GM12878 (cell line): ENCODE results near the gene NNMT. TPM values are rescaled to one million over a fixed set of nuclear protein-coding genes. Genes with fewer than 3 reads are reported as not detected.

ENCODE experiments used
- ATAC-seq: fragments of 200-7000 bp; cut with Tn5 transposase; 3 replicates; pipeline ENCODE4 v1.9.1; 2020; ENCODE audit warnings: mild to moderate bottlenecking, moderate library complexity
- BruUV-seq: library from RNA; stranded (reverse); fragments of 400-500 nt; replicated peaks from 2 replicates; lab custom pipeline; 2021; lab: Mats Ljungman, UMichigan
- CTCF ChIA-PET: fragments of 300-600 bp; sonication (Branson Sonifier 250); formaldehyde crosslinking; extraction: SDS; loops from one replicate; lab custom pipeline; 2021; ENCODE audit warnings: inconsistent platforms; lab: Yijun Ruan, JAX
- POLR2A ChIA-PET: fragments of 350-600 bp; formaldehyde crosslinking; extraction: SDS; loops from one replicate; lab custom pipeline; 2021; ENCODE audit warnings: inconsistent platforms; lab: Charles Lee
- RAD21 ChIA-PET: fragments of 300-600 bp; sonication (Branson Sonifier 250); formaldehyde crosslinking; loops from one replicate; lab custom pipeline; 2023; ENCODE audit warnings: antibody characterized with exemption; ENCODE audit not compliant: unreplicated experiment; lab: Charles Lee
- SMC1A ChIA-PET: fragments of 300-600 bp; sonication (Branson Sonifier 250); formaldehyde crosslinking; loops from one replicate; lab custom pipeline; 2023; ENCODE audit not compliant: unreplicated experiment, uncharacterized antibody; lab: Charles Lee
- DNase-seq: peaks from one replicate; pipeline ENCODE4 v3.0.0-alpha.2; 2011; ENCODE audit warnings: low read depth, low spot score
- FAIRE-seq: peaks from 3 replicates; lab custom pipeline; 2011; peaks lifted over from hg19 to GRCh38; lab: Jason Lieb, UNC
- H2AFZ ChIP-seq: 2 replicates; pipeline ENCODE4 v1.6.0; 2011; ENCODE audit warnings: low read depth, low read length, control low read depth; ENCODE audit not compliant: control insufficient read depth
- H3K27ac ChIP-seq: 2 replicates; pipeline ENCODE4 v1.5.1; 2011; ENCODE audit warnings: control low read depth; ENCODE audit not compliant: control insufficient read depth, insufficient read depth
- H3K27me3 ChIP-seq, 2 experiments: replicated peaks in 1 of 2; 2 replicates each; pipeline versions ENCODE4 v1.6.0 to v1.6.1; 2011; ENCODE audit warnings: low read length in 1 of 2; ENCODE audit not compliant: control insufficient read depth in 2 of 2, insufficient read depth in 2 of 2
- H3K36me3 ChIP-seq, 2 experiments: 2 replicates each; pipeline ENCODE4 v1.5.1; 2011; ENCODE audit warnings: low read length in 1 of 2; ENCODE audit not compliant: control insufficient read depth in 2 of 2, insufficient read depth in 2 of 2
- H3K4me1 ChIP-seq: 2 replicates; pipeline ENCODE4 v1.6.1; 2011; ENCODE audit warnings: mild to moderate bottlenecking, low read length, moderate library complexity, mixed read lengths; ENCODE audit not compliant: control insufficient read depth, insufficient read depth
- H3K4me2 ChIP-seq: 2 replicates; pipeline ENCODE4 v1.6.0; 2011; ENCODE audit warnings: control low read depth; ENCODE audit not compliant: control insufficient read depth, insufficient read depth
- H3K4me3 ChIP-seq: fragments of 200-600 bp; sonication (generic); 2 replicates; pipeline ENCODE4 v1.5.1; 2016
- H3K79me2 ChIP-seq: 2 replicates; pipeline ENCODE4 v1.6.0; 2011; ENCODE audit warnings: low read length; ENCODE audit not compliant: control insufficient read depth, insufficient read depth
- H3K9ac ChIP-seq: 2 replicates; pipeline ENCODE4 v1.8.0; 2011; ENCODE audit warnings: low read length, control low read depth, mixed read lengths; ENCODE audit not compliant: control insufficient read depth, insufficient read depth
- H3K9me3 ChIP-seq: replicated peaks from 3 replicates; pipeline ENCODE4 v1.5.1; 2011; ENCODE audit warnings: mild to moderate bottlenecking, low read length; ENCODE audit not compliant: control insufficient read depth, insufficient read depth
- H4K20me1 ChIP-seq: 2 replicates; pipeline ENCODE4 v1.6.0; 2011; ENCODE audit not compliant: control insufficient read depth, insufficient read depth
- BCLAF1 ChIP-seq: fragments of 450-650 bp; IDR thresholded peaks from 2 replicates; pipeline ENCODE4 v1.6.1; 2017; ENCODE audit warnings: antibody characterized with exemption, mild to moderate bottlenecking, moderate library complexity
- E2F4 ChIP-seq: IDR thresholded peaks from 2 replicates; pipeline ENCODE4 v1.6.1; 2012; ENCODE audit warnings: low read depth, low read length, improper control_type of control experiment
- EED ChIP-seq: sonication (generic); IDR thresholded peaks from 2 replicates; pipeline ENCODE4 v1.6.1; 2016; ENCODE audit warnings: antibody characterized with exemption, low read depth
- HCFC1 ChIP-seq: fragments of 150-350 bp; IDR thresholded peaks from 2 replicates; pipeline ENCODE4 v1.6.1; 2014; ENCODE audit warnings: low read length
- MYB ChIP-seq: fragments of 150-350 bp; IDR thresholded peaks from 2 replicates; pipeline ENCODE4 v1.6.1; 2014; ENCODE audit warnings: mild to moderate bottlenecking, low read depth, low read length, borderline replicate concordance
- PAX5 ChIP-seq: IDR thresholded peaks from 2 replicates; pipeline ENCODE4 v1.6.1; 2011; ENCODE audit warnings: low read depth, low read length, borderline replicate concordance
- POLR2AphosphoS5 ChIP-seq: IDR thresholded peaks from 2 replicates; pipeline ENCODE4 v1.6.1; 2011; ENCODE audit warnings: mild to moderate bottlenecking, low read length, inconsistent platforms
- SMARCA5 ChIP-seq: fragments of 450-650 bp; IDR thresholded peaks from 2 replicates; pipeline ENCODE4 v1.6.1; 2017; ENCODE audit warnings: mild to moderate bottlenecking
- ZNF24 ChIP-seq: fragments of 450-650 bp; IDR thresholded peaks from 2 replicates; pipeline ENCODE4 v1.6.1; 2017; ENCODE audit warnings: antibody characterized with exemption, mild to moderate bottlenecking
- WGBS: methylation state at CpG from one replicate; pipeline ENCODE4 v1.1.6; 2016; ENCODE audit warnings: low lambda C conversion rate; ENCODE audit not compliant: insufficient replicate concordance, insufficient coverage; ENCODE audit errors: missing lambda C conversion rate; 5-methylcytosine and 5-hydroxymethylcytosine counted together
- in situ Hi-C: fragments of 300-500 bp; cut with MboI; formaldehyde crosslinking; loops from 9 replicates; pipeline ENCODE4 v1.14.3; 2018; ENCODE audit warnings: mixed read lengths
- intact Hi-C: fragments of 100-400 bp; cut with micrococcal nuclease; formaldehyde crosslinking; loops from one replicate; pipeline ENCODE4 v1.14.2; 2022; ENCODE audit not compliant: unreplicated experiment
- polyA plus RNA-seq, 11 experiments: library from polyadenylated mRNA; depleted of rRNA in 4 of 11; unstranded in 6 of 11; stranded (reverse) in 5 of 11; fragments of >200 nt; fragmentation: Nextera tagmentation in 4 of 11; fragmentation: Illumina TruSeq in 1 of 11; extraction: Ambion mirVana in 4 of 11; extraction: Trizol in 1 of 11; gene quantifications; 1 replicate in 1 of 11; 2 replicates in 10 of 11; pipeline versions ENCODE4 v1.2.1 to v1.2.3, GENCODE V29; 2011 to 2016; ENCODE audit warnings: inconsistent platforms in 2 of 11, missing spikeins in 2 of 11, low read depth in 1 of 11
- total RNA-seq, 4 experiments: library from RNA; depleted of rRNA in 3 of 4; stranded (reverse); fragments of >200 nt in 3 of 4; fragmentation: Illumina TruSeq in 1 of 4; extraction: Trizol in 1 of 4; gene quantifications; 2 replicates each; pipeline versions ENCODE4 v1.2.1 to v1.2.3, GENCODE V29; 2013 to 2021
- TF ChIP-seq, protein P1 (sequence below): IDR thresholded peaks from 2 replicates; pipeline ENCODE4 v1.6.1; 2012; ENCODE audit warnings: mild to moderate bottlenecking, low read depth, low read length

Gene NNMT
- total and polyA plus RNA-seq, 10 of the 15 experiments (the other 5 are each of a cell fraction or from before 2014, with no cell fraction given), result 0.46 TPM; not detected in 9

GRCh38 chr11:114343493-114343892, 47.3 kb downstream of the NNMT start:
- no peaks in the 10 kb centered on the region for H4K20me1 ChIP-seq
- ChIA-PET RAD21 (no interaction called here), SMC1A (no interaction called here), CTCF (no interaction called here), POLR2A (no interaction called here)
- H3K9ac ChIP-seq, result no peak overlapping the region
- intact Hi-C loops, result loop anchor here (5.0 kb wide), 1 partner anchor 264 kb away; no protein-coding TSS in a partner anchor
- no peak overlapping the region for H3K4me2 ChIP-seq
- no peak for DNase-seq
- in situ Hi-C loops, result loop anchor here (10.0 kb wide), 1 partner anchor 251 kb away; the partner anchor contains the start of gene NXPE4
- no peak for ATAC-seq
- no peak overlapping the region for H2AFZ ChIP-seq
- no peak overlapping the region for H3K27ac ChIP-seq
- FAIRE-seq, result no peak
- no peaks in the 10 kb centered on the region for H3K9me3 ChIP-seq
- no peaks in the 10 kb centered on the region for H3K4me1 ChIP-seq
- no TSS peak for BruUV-seq
- H3K79me2 ChIP-seq, result no peaks in the 10 kb centered on the region
- no peak overlapping the region for H3K4me3 ChIP-seq
- 33% methylated on average over 4 of the region's 4 CpGs for WGBS
- H3K36me3 ChIP-seq, result no peaks in the 10 kb centered on the region
- H3K27me3 ChIP-seq, result peaks cover 0 to 6% of the 10 kb centered on the region in 2 experiments; a peak in 3 of 4 replicates
- no peak for TF ChIP-seq E2F4
- TF ChIP-seq MYB, result no peak
- no peak for TF ChIP-seq EED

GRCh38 chr11:114344494-114344893, 48.3 kb downstream of the NNMT start:
- ChIA-PET POLR2A (no interaction called here), SMC1A (interaction anchor here (0.8 kb wide), 1 partner anchor 251 kb away, joined by 3 read pairs; the partner anchor contains the start of gene NXPE4), CTCF (interaction anchor here (1.0 kb wide), 1 partner anchor 209 kb away, joined by 3 read pairs; no protein-coding TSS in a partner anchor), RAD21 (no interaction called here)
- Histone ChIP-seq H2AFZ (no peak overlapping the region), H3K9ac (no peak overlapping the region), H3K27me3 (peaks cover 0 to 7% of the 10 kb centered on the region in 2 experiments; a peak in 3 of 4 replicates), H3K4me2 (no peak overlapping the region), H3K4me3 (no peak overlapping the region), H3K9me3 (no peaks in the 10 kb centered on the region), H3K36me3 (no peaks in the 10 kb centered on the region), H3K4me1 (no peaks in the 10 kb centered on the region), H4K20me1 (no peaks in the 10 kb centered on the region), H3K27ac (no peak overlapping the region), H3K79me2 (no peaks in the 10 kb centered on the region)
- DNase-seq, result no peak
- no peak for FAIRE-seq
- no TSS peak for BruUV-seq
- intact Hi-C loops (loop anchor here (5.0 kb wide), 1 partner anchor 263 kb away; no protein-coding TSS in a partner anchor), in situ Hi-C loops (loop anchor here (10.0 kb wide), 1 partner anchor 250 kb away; the partner anchor contains the start of gene NXPE4)
- no peak for ATAC-seq
- 20% methylated on average over 4 of the region's 4 CpGs for WGBS
- TF ChIP-seq HCFC1 (no peak), SMARCA5 (no peak), POLR2AphosphoS5 (no peak), PAX5 (no peak), BCLAF1 (no peak), ZNF24 (no peak)
- TF ChIP-seq, protein P1, sequence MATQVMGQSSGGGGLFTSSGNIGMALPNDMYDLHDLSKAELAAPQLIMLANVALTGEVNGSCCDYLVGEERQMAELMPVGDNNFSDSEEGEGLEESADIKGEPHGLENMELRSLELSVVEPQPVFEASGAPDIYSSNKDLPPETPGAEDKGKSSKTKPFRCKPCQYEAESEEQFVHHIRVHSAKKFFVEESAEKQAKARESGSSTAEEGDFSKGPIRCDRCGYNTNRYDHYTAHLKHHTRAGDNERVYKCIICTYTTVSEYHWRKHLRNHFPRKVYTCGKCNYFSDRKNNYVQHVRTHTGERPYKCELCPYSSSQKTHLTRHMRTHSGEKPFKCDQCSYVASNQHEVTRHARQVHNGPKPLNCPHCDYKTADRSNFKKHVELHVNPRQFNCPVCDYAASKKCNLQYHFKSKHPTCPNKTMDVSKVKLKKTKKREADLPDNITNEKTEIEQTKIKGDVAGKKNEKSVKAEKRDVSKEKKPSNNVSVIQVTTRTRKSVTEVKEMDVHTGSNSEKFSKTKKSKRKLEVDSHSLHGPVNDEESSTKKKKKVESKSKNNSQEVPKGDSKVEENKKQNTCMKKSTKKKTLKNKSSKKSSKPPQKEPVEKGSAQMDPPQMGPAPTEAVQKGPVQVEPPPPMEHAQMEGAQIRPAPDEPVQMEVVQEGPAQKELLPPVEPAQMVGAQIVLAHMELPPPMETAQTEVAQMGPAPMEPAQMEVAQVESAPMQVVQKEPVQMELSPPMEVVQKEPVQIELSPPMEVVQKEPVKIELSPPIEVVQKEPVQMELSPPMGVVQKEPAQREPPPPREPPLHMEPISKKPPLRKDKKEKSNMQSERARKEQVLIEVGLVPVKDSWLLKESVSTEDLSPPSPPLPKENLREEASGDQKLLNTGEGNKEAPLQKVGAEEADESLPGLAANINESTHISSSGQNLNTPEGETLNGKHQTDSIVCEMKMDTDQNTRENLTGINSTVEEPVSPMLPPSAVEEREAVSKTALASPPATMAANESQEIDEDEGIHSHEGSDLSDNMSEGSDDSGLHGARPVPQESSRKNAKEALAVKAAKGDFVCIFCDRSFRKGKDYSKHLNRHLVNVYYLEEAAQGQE, result no peak
